ENCODE data around the gene DISP1.

Gene DISP1, protein sequence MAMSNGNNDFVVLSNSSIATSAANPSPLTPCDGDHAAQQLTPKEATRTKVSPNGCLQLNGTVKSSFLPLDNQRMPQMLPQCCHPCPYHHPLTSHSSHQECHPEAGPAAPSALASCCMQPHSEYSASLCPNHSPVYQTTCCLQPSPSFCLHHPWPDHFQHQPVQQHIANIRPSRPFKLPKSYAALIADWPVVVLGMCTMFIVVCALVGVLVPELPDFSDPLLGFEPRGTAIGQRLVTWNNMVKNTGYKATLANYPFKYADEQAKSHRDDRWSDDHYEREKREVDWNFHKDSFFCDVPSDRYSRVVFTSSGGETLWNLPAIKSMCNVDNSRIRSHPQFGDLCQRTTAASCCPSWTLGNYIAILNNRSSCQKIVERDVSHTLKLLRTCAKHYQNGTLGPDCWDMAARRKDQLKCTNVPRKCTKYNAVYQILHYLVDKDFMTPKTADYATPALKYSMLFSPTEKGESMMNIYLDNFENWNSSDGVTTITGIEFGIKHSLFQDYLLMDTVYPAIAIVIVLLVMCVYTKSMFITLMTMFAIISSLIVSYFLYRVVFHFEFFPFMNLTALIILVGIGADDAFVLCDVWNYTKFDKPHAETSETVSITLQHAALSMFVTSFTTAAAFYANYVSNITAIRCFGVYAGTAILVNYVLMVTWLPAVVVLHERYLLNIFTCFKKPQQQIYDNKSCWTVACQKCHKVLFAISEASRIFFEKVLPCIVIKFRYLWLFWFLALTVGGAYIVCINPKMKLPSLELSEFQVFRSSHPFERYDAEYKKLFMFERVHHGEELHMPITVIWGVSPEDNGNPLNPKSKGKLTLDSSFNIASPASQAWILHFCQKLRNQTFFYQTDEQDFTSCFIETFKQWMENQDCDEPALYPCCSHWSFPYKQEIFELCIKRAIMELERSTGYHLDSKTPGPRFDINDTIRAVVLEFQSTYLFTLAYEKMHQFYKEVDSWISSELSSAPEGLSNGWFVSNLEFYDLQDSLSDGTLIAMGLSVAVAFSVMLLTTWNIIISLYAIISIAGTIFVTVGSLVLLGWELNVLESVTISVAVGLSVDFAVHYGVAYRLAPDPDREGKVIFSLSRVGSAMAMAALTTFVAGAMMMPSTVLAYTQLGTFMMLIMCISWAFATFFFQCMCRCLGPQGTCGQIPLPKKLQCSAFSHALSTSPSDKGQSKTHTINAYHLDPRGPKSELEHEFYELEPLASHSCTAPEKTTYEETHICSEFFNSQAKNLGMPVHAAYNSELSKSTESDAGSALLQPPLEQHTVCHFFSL (N-terminal part only)

DNA sequence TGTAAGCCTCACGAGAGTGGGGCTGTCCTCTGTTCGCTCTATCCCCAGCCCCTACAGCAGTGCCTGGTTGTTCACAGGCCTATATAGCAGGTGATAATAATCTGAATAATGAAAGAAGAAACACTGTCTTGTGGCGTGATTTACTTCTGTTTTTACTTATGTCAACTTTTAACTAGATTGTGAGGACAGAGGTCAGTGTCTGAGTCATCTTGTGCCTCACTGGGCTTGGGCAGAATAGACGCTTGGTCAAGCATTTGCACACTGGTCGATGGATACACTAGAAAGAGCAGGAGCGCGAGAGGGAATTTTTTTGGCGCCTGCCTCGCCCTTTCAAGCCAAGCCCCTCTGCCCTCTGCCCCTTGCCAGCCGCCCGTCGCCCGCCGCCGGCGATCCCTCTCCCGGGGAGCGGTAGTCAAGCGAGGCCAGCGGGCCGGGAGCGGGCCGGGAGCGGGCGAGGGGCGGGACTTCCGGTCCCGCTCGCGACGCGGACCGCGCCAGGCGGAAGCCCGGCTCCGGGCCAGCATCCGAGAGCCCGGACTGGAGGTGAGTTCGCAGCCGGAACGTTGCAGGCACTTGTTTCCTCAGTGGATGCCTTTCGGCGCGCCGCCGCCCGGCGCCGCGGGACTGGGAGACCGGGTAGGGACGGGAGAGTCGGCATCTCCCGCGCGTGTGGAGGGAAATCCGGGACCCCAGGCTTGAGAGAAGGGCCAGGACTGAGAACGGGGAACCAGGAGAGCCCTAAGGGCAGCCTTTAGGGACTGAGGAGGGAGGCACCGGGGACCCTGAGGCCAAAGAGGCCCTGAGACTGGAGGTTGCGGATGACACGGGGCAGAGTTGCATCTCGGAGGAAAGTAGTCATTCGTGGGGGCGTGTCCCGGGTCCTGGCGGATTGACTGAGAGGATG is at the start of gene DISP1:
DISP1 (plus strand) TSS at position 504 of the 904 bp plus-strand sequence. CDS start 127,785 bp downstream, outside the sequence.
- peak; percentile 38 to 58 (median 52) for DNase-seq

DNA sequence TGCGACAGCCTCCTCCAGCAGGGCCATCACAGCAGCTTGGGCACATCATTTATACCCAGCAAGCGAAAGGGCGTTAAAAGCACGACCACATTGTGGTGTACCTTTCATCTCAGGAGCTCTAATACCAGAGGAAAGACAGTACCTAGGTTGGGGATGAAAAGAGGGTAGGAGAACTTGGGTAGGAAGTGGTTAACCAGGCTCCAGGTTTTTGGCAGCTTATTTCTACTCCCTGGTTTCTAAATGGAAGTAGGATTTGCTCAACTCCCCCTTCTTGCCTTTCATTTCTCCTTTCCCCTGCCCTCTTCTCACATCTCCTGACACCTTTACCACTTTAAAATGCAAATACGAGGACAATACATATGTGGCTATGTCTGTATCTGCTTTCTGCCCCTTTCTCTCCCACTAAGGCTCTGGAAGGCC is 47.7 kb upstream of the DISP1 start:
- no peak for DNase-seq

DNA sequence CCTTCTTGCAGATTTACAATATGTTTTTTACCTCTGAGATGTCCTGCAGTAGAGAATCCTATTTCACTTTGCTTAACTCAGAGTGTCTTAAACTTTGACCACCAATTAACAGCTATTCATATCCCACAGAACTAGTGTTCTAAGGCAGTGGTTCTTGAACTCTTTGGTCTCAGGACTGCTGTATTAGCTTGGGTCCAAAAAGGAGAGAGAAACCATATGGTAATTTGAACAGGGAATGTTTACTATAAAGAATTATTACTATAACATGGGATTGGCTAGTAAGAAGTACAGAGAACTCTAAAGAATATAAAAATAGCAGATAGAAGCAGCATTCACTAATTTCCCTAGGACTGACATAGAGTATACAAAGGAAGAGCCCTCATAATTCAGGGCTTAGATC is 46.2 kb upstream of the DISP1 start:
- no peak for DNase-seq

DNA sequence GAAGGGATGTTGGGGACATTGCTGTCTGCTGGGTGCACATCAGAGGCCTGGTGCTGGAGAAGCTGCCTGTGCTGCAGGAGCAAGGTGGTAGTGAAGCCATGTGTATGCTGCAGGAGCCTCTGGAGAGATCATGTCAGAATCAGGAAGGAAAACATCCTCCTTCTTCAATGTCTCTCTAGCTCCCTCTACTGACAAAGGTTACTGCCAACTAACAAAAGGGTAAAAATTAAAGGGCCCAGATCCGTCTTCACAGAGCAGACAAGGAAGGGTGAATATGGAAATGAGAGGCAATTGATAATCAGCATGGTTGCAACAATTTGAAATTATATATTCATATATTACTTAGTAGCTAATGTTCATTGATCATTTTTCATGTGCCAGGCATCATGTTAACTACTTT is 45.7 kb upstream of the DISP1 start:
- DNase-seq = no peak

DNA sequence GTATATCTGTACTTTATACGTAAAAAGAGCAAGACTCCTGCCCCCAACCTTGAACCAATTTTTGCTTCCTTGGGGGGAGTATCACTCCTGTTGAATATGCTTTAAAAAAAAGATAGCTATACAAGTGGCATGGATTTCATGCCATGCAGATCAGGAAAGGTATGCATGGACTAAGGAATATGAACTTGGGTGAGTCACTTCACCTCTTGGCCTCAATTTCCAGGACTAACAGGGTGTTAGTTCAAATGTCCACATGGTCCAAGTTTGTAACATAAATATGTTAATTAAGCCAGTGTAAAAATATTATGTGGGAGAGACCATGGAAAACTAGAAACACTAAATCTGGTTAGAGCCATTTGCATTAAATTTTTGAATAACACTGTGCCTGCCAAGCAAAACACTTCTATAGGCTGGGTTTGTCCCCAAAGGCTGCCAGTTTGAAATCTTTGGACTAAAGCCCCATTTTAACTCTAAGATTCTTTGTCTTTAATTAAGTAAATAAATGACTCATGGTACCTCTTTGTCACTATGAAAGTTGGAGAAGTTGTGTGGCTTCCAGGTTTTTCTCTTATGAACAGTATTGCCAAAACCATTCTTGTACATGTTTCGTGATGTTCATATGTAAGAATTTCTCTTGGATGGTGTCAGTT is 44.7 kb upstream of the DISP1 start:
- DNase-seq = no peak

DNA sequence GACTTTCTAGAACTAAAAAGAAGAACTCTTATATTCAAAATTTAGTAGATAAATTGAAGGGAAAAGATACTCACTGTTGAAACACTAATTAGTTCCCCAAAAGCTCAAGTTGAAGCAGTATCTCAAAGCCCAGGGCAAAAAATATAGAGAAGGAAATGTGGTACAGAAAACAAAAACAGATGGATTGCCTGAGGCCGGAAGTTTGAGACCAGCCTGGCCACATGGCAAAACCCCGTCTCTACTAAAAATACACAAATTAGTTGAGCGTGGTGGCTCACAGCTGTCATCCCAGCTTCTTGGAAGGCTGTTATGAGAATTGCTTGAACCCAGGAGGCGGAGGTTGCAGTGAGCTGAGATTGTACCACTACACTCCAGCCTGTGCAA is 41.9 kb upstream of the DISP1 start:
- DNase-seq = no peak

DNA sequence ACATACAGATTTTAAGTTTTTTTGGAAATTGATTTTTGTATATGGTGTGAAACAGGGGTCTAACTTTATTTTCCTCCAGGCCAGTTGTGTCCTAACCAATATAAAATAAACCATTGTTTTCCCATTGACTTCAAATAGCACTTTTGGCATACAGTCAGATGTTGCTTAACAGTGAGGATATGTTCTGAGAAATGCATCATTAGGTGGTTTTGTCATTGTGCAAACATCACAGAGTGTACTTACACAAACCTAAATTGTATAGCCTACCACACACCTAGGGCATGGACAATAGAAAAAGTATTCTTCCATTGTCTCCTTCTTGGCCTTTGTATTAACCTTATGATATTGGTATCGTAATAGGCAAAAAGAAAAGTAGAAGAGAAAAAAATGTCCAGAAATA is 37.4 kb upstream of the DISP1 start:
- no peak for DNase-seq

DNA sequence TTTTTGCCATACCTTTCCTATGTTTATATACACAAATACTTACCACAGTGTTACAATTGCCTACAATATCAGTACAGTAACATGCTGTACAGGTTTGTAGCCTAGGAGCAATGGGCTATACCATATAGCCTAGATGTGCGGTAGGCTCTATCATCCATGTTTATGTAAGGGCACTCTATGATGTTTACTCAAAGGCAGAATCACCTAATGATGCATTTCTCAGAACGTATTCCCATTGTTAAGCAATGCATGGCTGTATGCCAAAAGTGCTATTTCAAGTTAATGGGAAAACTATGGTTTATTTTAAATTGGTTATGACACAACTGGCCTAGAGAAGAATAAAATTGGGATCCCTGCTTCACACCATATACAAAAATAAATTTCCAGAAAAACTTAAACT is 36.9 kb upstream of the DISP1 start:
- no peak for DNase-seq

DNA sequence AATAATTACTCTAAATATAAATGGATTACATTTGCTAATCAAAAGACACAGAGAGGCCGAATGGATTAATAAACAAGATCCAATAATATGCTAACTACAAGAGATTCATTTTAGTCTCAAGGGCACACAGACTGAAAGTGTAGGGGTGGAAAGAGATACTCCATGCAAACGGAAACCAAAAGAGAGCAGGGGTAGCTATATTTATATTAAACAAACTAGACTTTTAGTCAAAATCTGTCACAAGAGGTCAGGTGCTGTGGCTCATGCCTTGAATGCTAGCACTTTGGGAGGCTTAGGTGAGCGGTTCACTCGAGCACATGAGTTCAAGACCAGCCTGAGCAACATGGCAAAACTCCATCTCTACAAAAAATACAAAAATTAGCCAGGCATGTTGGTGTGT is 33.6 kb upstream of the DISP1 start:
- DNase-seq = no peak

DNA sequence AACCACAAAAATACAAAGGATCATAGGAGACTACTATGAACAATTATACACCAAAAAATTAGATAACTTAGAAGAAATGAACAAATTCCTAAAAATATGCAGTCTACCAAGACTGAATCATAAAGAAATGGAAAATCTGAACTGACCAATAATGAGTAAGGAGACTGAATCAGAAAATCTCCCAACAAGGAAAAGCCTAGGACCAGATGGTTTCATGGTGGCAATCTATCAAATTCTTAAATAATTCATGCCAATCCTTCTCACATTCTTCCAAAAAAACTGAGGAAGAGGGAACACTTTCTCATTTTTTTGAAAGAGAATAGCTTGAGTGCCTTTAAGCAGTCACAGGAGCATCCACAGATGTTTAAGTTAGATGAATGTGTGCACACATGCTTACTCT is 31.8 kb upstream of the DISP1 start:
- no peak for DNase-seq

DNA sequence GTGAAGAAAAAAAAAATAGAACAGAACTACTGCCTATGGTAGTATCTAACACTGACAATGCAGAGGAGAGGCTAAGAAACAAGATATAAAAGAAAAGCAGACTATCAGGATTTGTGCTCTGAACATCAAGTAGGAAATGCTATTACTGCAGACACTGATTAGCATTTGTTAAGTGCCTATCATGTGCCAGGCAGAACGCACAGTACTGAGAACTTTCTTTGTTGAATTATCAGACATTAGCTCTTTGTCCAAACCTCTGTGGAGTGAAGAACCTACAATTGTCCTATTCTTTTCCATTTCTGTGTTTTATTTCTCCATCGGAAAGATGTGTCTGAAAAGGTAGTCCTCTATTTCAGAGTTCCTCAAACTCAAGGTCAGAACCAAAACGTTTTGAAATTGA is 30.5 kb upstream of the DISP1 start:
- no peak for DNase-seq

DNA sequence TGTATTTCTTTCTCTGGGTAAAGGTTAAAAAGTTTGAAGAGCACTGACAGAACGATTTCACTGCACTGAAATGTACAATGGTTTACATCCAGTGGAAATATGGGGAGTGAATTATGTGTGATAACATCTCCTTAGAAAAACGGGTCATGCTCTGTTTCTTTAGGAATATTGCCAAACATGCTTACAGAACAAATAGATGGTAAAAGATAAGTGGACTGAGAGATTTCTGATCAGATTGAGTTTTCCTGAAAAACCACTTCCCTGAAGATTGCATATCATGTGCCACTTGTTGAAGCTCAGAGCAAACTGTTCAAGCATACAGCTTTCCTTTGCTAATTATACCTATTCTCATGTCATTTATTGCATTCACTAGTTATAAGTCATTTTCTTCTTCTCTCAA is 29.9 kb upstream of the DISP1 start:
- no peak for DNase-seq

DNA sequence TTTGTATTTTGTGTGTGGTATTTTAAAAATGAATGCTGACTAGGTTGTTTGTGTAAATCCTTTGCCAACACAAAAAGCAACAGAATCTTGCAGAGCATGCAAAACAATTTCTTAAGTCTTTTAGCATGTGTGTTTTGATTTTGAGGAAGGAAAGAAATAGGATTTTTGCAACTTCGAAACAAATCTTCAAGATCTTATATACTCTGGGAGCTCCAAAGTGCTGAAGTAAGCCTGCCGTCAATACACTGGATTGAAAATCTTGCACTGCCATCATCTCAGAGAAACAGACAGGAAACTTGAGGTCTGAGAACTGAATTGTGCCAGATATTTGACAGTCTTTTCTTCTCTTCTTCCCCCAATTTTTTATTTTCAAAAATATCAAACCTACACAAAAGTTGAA is 29.3 kb upstream of the DISP1 start:
- no peak for DNase-seq

DNA sequence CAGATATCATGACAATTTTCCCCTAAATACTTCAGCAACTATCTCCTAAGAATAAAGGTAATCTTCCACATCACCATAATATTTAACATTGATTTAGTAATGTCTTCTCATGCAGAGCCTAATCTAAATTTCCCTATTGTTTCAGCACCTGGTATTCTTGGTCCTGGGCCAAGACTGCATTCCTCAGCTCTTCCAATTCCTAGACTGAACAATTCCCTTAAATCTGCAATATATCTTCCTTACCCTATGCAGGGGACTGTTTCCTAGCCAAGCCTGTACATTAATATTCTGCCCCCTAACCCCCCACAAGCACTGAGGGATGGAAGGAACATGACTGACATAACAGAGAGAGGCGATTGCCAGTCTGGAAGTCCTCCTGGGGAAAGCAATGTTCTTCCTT is 28.7 kb upstream of the DISP1 start:
- DNase-seq = no peak

DNA sequence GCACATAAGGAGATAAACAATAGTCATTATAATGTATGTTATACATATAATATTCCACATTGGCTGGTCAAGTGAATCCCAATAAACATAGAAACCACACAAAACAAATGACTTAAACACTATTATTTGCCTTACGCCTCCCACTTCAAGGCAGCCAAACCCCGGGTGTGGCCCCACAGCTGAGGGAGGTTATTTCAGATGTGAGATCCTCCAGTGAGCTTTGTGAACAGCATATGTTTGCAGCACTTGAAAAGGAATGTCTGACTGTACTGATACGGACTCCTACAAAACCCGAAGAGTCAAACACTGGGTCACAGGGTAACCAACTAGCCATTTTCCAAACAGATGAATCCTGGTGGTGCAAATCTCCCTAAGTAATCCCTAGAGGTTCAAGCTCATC is 27.1 kb upstream of the DISP1 start:
- no peak for DNase-seq

DNA sequence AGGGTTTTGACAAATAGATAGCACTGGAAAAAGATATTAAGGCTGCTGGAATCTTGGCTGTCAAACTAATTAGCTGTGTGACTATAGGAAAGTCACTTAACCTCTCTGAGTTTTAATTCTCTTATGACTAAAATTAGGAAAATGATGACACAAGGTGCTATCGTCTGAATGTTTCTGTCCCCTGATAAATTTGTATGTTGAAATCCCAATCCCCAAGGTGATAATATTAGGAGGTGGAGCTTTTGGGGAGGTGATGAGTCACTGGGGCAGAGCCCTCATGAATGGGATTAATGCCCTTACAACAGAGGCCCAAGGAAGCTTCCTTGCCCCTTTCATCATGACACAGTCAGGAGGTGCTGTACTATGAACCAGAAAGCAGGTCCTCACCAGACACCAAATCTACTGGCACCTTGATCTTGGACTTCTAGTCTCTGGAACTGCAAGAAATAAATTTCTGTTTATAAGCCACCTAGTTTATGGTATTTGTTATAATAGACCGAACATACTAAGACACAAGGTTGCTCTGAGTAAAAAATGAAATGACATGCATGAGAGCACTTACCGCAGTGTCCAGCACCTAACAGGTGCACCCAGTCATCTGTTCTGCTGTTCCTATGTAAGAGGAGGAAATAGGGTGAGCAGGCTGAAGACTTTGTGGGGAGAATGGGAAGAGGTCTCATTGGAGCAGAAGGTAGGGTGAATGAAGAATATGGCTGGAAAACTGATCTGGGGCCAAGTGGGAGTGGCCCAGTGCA is 26.3 kb upstream of the DISP1 start:
- no peak for DNase-seq

DNA sequence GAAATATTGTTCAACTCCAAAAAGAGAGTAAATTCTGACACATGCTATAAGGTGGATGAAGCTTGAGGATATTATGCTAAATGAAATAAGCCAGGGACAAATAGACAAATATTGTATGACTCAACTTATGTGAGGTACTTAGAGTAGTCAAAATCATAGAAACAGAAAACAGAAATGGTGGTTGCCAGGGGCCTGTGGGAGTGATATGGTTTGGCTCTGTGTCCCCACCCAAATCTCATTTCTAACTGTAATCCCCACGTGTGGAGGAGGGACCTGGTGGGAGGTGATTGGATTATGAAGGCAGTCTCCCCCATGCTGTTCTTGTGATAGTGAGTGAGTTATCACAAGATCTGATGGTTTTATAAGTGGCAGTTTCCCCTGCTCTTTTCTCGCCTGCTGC is 24.7 kb upstream of the DISP1 start:
- DNase-seq = no peak

DNA sequence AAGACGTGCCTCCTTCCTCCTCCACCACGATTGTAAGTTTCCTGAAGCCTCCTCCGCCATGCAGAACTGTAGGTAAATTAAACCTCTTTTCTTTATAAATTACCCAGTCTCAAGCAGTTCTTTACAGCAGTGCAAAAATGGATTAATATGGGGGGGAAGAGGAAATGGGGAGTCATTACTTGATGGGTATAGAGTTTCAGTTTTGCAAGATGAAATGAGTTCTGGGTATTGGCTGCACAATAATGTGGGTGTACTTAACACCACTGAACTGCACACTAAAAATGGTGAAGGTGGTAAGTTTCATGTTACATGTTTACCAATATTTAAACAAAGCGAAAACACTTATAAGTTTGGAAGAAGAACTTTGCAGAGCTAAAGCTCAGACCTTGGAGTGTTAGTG is 24.3 kb upstream of the DISP1 start:
- no peak for DNase-seq

DNA sequence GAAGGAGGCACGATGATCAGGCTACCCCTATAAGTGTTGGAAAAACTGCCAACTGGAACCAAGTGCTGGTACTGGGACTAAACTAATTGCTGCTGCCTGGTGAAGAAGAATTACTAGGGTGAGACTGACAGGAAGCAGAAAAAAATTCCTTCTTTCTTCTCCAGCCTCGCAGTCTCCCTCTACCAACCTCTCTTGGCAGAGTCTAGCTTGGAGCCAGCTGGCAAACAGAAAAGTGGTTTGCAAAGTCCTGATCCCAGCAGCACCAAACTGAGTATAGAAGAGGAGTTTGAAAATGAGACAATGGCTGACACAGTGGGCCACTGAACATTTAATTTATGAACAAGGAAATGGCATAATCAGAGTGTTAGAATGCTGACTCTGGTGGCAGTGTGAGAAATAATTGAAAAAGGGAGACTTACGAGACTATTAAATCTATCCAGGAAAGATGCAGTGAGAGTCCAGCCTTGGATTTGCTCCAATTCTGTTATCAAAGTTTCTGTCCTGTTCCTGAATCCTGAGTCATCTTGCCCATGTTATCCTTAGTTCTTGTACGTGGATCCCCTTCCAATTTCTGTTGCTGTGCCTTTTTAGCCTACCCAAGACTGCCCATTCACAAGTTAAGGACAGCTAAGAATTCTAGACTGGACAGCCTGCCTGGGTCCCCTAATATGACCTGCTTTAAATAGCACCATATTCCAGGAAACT is 23.7 kb upstream of the DISP1 start:
- no peak for DNase-seq

DNA sequence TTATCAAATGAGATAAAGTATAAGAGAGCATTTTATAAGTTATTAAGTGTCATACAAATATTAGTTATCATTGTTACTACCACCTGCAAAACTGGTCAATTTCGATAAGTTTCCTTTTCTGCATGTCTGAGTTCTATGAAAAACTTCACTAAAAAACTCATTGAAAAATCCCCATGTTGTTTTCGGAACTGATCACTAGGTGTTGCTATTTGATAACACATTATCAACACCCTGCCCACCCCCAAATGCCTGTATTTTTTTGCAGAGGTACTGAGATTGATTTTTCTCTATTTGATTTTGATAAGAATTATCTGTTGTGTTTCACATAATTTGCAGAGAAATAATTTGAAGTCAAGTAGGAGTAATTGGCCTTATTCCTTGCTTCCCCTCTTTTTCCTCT is 22.1 kb upstream of the DISP1 start:
- DNase-seq = no peak

Measured in activated CD4-positive, CD25-positive, alpha-beta regulatory T cell (primary cell).